Activated T-cell treated with anti-CD3 and anti-CD28 coated beads, Interleukin-2, amount 50 U/mL, for 48 hours (primary cell): Measurements from ENCODE around the gene DNAH3.
"Not testable (repeated sequence)": the region's sequence is repeated elsewhere in the genome, so short reads cannot be mapped to it uniquely, and the experiment has no call there.

Experiments used
- DNase-seq, 2 experiments: peaks; one replicate each; pipeline ENCODE4 v3.0.0-alpha.2; 2020

The DNAH3 gene

GRCh38 chr16:20931066-20931600 is 219.5 kb downstream of the DNAH3 start:
- DNase-seq = no peak

DNA sequence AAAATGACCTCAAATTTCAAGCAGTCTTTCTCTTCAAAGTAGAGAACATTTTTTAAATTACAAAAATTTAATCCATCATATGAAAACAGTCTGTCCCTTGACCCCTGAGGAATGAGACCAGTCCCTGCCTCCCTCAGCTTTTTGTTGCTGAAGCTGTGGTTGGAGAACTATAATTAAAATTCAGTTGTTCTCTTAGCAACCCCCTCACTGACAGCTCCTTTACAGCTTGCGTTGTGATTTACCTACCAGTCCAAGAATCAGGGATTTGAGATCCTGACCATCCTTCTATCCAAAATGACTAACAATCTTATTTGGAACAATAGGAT is 220.3 kb downstream of the DNAH3 start:
- no peak for DNase-seq

DNA sequence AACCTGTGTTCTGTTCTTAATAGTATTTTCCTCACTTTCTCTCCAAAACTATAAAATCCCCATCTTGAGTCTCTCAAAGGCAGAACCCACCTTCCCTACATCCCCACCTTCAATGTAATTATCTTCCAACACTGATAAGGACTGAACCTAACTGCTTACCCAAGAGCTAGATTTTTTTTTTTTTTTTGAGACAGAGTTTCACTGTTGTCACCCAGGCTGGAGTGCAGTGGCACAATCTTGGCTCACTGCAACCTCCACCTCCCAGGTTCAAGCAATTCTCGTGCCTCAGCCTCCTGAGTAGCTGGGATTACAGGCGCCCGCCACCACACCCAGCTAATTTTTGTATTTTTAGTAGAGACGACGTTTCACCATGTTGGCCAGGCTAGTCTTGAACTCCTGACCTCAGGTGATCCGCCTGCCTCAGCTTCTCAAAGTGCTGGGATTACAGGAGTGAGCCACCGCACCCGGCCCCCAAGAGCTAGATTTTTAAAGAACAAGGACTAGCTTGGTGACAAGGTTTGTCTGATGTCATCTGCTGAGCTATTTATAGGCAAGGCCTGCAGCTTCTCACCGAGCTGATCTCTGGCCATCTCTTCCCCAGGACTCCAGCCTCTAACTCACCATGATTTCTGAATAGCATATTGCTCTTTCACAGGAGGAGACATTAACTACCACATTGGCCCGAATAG is 220.8 kb downstream of the DNAH3 start:
- not testable (repeated sequence) for DNase-seq

DNA sequence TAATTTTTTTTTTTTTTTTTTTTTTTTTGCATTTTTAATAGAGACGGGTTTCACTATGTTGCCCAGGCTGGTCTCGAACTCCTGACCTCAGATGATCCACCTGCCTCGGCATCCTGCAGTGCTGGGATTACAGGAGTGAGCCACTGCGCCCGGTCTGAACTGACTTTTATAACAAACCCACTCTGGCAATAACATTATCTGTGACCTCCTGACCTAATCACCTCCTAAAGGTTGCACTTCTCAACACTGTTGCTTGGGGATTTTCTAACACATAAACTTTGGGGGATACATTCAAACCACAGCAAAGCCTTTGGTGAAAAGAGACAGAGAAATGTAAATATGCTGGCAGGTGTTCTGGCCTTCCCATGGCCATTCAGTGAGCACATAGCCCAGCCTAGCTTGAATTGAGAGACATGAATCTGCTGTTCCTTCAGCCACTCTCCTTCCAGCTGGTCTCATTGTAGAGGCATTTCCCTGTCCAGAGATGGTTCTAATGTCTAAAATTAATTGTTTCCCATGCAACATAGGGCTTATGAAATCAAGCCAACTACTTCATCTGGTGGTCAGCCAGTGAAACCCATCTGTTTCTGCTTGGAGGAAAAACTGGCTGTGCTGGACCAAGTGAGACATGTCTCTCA is 221.8 kb downstream of the DNAH3 start:
- no peak for DNase-seq

GRCh38 chr16:20925751-20926150 is 224.9 kb downstream of the DNAH3 start:
- no peak for DNase-seq

- DNase-seq = no peak
Observed at GRCh38 chr16:20923876-20924275, 226.8 kb downstream of the DNAH3 start.

DNA sequence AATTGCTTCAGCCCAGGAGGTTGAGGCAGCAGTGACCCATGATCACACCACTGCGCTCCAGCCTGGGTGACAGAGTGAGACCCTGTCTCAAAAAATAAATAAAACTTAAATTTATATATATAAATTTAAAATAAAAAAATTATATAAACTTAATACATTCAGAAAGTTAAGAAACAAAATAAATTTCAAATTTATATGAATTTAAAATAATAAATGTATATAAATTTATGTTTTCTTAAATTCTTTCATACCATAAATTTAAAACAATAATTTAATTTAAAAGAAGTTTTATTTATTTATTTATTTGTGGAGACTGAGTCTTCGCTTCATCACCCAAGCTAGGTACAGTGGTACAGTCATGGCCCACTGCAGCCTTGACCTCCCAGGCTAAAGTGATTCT is 229.8 kb downstream of the DNAH3 start:
- no peak for DNase-seq

DNA sequence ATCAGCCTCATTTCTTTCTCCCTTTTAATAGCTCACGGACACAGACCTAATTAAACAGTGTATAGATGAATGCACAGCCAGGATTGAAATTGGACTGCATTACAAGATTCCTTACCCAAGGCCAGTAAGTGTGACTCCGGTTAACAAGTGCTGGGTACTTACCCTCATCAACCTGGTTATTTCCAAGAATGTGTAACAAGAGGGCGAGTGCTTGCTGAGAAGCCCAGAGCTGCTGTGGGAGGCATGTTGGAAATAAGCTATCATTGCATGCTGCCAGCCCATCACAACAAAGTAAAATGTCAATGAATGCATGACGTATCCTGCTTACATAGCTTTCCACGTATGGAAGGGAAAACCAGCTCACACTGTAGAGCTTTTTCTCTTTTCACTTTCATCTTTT is 230.6 kb downstream of the DNAH3 start:
- DNase-seq = no peak

GRCh38 chr16:20918486-20919239 is 232.0 kb downstream of the DNAH3 start:
- DNase-seq = no peak

GRCh38 chr16:20916942-20917341 is 233.7 kb downstream of the DNAH3 start:
- no peak for DNase-seq

GRCh38 chr16:20916289-20916688 is 234.4 kb downstream of the DNAH3 start:
- DNase-seq = no peak

- DNase-seq = peak; percentile 31
Observed at GRCh38 chr16:20911361-20911760, 239.3 kb downstream of the DNAH3 start.

- DNase-seq = no peak
Observed at GRCh38 chr16:20910781-20911321, 239.8 kb downstream of the DNAH3 start.

GRCh38 chr16:20906341-20907255 is 244.0 kb downstream of the DNAH3 start:
- DNase-seq = no peak

GRCh38 chr16:20905576-20905975 is 245.1 kb downstream of the DNAH3 start:
- no peak for DNase-seq

DNA sequence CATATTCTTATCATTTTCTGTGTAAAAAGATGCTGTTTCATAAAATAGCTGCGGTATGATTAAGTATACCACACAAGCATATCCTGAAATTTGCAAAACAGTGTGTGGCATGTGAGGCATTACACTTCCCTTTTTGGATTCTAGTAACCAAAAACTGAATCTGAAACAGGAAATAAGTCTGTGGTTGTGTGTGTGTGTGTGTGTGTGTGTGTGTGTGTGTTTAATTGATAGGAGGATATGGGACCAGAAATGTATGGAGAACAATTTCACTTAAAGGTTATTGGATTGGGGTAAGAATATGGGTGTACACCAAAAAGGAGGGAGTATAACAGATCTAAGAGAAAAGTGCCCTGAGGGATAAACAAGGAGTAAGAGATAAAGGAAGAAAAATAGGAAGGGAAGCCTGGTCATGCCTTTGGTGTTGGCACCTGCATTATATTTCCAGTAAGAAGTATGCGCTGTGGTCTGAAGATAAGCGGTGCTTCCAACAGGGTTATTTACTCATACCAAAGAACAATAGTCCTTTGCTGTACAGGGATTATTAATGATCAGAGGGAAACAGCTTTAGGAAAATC is 246.1 kb downstream of the DNAH3 start:
- no peak for DNase-seq

- no peak for DNase-seq
Observed at GRCh38 chr16:20903899-20904506, 246.6 kb downstream of the DNAH3 start.

GRCh38 chr16:20903116-20903898 is 247.3 kb downstream of the DNAH3 start:
- no peak for DNase-seq

DNA sequence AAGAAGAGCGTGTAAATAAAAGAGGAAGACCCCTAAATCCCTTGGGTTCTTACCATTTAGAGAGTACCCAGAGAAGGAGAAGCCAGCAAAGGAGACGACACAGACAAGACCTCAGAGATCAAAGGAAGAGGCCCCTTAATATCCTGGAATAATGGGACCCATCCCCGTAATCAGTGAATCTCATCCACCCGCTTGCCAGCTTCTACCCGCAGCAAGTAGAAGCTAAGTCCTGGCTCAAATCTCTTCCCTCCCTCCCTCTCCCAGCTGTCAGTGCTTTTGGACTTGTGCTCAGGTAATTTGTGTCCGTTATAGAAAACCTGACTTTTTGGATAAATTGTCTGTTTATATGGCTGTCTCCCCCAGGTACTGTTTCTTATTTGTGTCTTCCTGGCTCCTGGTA is 248.2 kb downstream of the DNAH3 start:
- DNase-seq = no peak

DNA sequence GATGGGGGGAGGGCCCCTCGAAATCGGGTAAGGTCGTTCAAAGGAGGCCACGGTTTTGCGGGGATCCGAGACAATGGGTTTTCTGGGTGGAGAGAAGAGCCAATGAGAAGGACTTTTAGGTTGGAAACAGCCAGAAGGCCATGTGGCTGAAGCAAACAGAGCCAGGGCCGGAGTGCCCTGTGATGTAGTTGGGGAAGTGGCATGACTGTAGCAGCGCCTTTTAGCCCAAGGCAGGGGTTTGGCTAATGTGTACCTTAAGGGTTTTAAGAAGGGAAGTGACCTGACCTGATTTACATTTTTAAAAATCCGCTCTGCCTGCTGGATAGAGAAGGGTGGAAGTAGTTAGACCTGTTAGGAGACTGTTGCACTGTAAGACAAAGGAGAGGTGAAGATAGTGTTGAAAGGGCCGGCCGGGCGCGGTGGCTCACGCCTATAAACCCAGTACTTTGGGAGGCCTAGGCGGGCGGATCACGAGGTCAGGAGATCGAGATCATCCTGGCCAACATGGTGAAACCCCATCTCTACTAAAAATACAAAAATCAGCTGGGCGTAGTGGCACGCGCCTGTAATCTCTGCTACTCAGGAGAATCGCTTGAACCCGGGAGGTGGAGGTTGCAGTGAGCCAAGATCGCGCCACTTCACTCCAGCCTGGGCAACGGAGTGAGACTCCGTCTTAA is 249.1 kb downstream of the DNAH3 start:
- peak; percentile 44 to 47 for DNase-seq
